HG03066 (cell line): ENCODE results near the gene CDC40.
A peak's percentile ranks its signal among the peaks of the same experiment; 100 is the strongest.

Source experiments
- ATAC-seq: cut with Tn5 transposase; IDR thresholded peaks from one replicate; pipeline ENCODE4 v1.9.1; 2021; ENCODE audit warnings: low read depth; ENCODE audit not compliant: unreplicated experiment

The CDC40 gene

GRCh38 chr6:110180228-110181008 lies at the start of gene CDC40:
Gene CDC40, plus strand, starts transcription at chr6:110180427. Its CDS starts 18 bp downstream, at chr6:110180445.
- ATAC-seq = peak; percentile 51

GRCh38 chr6:110137924-110138887 lies 42.0 kb upstream of the CDC40 start:
- ATAC-seq = no peak

GRCh38 chr6:110139052-110139451 lies 41.2 kb upstream of the CDC40 start:
- no peak for ATAC-seq

GRCh38 chr6:110140650-110141049 lies 39.6 kb upstream of the CDC40 start:
- ATAC-seq = no peak

GRCh38 chr6:110147870-110148269 lies 32.4 kb upstream of the CDC40 start:
- no peak for ATAC-seq

- no peak for ATAC-seq
Measured at GRCh38 chr6:110158479-110158878, 21.7 kb upstream of the CDC40 start.

GRCh38 chr6:110170081-110170480 lies 10.1 kb upstream of the CDC40 start:
- no peak for ATAC-seq

- no peak for ATAC-seq
Measured at GRCh38 chr6:110173506-110174132, 6.6 kb upstream of the CDC40 start.

GRCh38 chr6:110178626-110179405 lies 1.4 kb upstream of the CDC40 start:
- no peak for ATAC-seq

GRCh38 chr6:110179406-110180227 lies 610 bp upstream of the CDC40 start, which contains the start of gene WASF1:
Gene WASF1, minus strand, starts transcription at chr6:110179670. Its CDS starts 52,069 bp downstream, at chr6:110127601.
- peak; percentile 90 for ATAC-seq

GRCh38 chr6:110181131-110182030 lies 1.2 kb downstream of the CDC40 start:
- ATAC-seq = no peak

GRCh38 chr6:110183292-110183885 lies 3.2 kb downstream of the CDC40 start:
- no peak for ATAC-seq

GRCh38 chr6:110185879-110186278 lies 5.7 kb downstream of the CDC40 start:
- peak; percentile 71 for ATAC-seq

GRCh38 chr6:110188791-110189190 lies 8.6 kb downstream of the CDC40 start:
- ATAC-seq = no peak

- no peak for ATAC-seq
Measured at GRCh38 chr6:110190726-110191125, 10.5 kb downstream of the CDC40 start.

- ATAC-seq = no peak
Measured at GRCh38 chr6:110191477-110191876, 11.2 kb downstream of the CDC40 start.

GRCh38 chr6:110195639-110196038 lies 15.4 kb downstream of the CDC40 start:
- no peak for ATAC-seq

- ATAC-seq = no peak
Measured at GRCh38 chr6:110196874-110197273, 16.6 kb downstream of the CDC40 start.
